ENCODE measurements around the gene GRID1.
"Not testable (repeated sequence)": the region's sequence is repeated elsewhere in the genome, so short reads cannot be mapped to it uniquely, and the experiment has no call there.

Gene GRID1

GRCh38 chr10:86187499-86188239 is 178.9 kb downstream of the GRID1 start:
- DNase-seq = no peak

GRCh38 chr10:86186633-86187032 is 180.0 kb downstream of the GRID1 start:
- no peak for DNase-seq

- no peak for DNase-seq
Observed at GRCh38 chr10:86182595-86182994, 184.0 kb downstream of the GRID1 start.

GRCh38 chr10:86182150-86182549 is 184.4 kb downstream of the GRID1 start:
- DNase-seq = no peak

- no peak for DNase-seq
Observed at GRCh38 chr10:86180861-86181260, 185.7 kb downstream of the GRID1 start.

GRCh38 chr10:86179961-86180360 is 186.6 kb downstream of the GRID1 start:
- DNase-seq = no peak

- no peak for DNase-seq
Observed at GRCh38 chr10:86179153-86179524, 187.5 kb downstream of the GRID1 start.

- no peak for DNase-seq
Observed at GRCh38 chr10:86178401-86179152, 188.0 kb downstream of the GRID1 start.

GRCh38 chr10:86177537-86178155 is 188.9 kb downstream of the GRID1 start:
- DNase-seq = no peak

- no peak for DNase-seq
Observed at GRCh38 chr10:86176850-86177536, 189.6 kb downstream of the GRID1 start.

GRCh38 chr10:86175476-86175875 is 191.1 kb downstream of the GRID1 start:
- DNase-seq = not testable (repeated sequence)

GRCh38 chr10:86172301-86172700 is 194.3 kb downstream of the GRID1 start:
- DNase-seq = no peak

GRCh38 chr10:86170255-86171108 is 196.1 kb downstream of the GRID1 start:
- no peak for DNase-seq

GRCh38 chr10:86169506-86170254 is 196.9 kb downstream of the GRID1 start:
- DNase-seq = no peak

GRCh38 chr10:86169066-86169465 is 197.5 kb downstream of the GRID1 start:
- no peak for DNase-seq

- DNase-seq = no peak
Observed at GRCh38 chr10:86168256-86168655, 198.3 kb downstream of the GRID1 start.

GRCh38 chr10:86167762-86168128 is 198.8 kb downstream of the GRID1 start:
- no peak for DNase-seq

GRCh38 chr10:86167121-86167761 is 199.4 kb downstream of the GRID1 start:
- no peak for DNase-seq

GRCh38 chr10:86165666-86166065 is 200.9 kb downstream of the GRID1 start:
- no peak for DNase-seq

- DNase-seq = no peak
Observed at GRCh38 chr10:86164960-86165630, 201.5 kb downstream of the GRID1 start.

Measured in effector CD4-positive, alpha-beta T cell (primary cell).